GM21723 (cell line): Measurements from ENCODE around the gene FOXC2.
A peak's percentile ranks its signal among the peaks of the same experiment; 100 is the strongest.

Experiments
- ATAC-seq: cut with Tn5 transposase; IDR thresholded peaks from one replicate; pipeline ENCODE4 v1.9.1; 2021; ENCODE audit warnings: mild to moderate bottlenecking, moderate library complexity; ENCODE audit not compliant: unreplicated experiment

Gene FOXC2

GRCh38 chr16:86532526-86532815 is 34.2 kb upstream of the FOXC2 start:
- ATAC-seq: no peak

DNA sequence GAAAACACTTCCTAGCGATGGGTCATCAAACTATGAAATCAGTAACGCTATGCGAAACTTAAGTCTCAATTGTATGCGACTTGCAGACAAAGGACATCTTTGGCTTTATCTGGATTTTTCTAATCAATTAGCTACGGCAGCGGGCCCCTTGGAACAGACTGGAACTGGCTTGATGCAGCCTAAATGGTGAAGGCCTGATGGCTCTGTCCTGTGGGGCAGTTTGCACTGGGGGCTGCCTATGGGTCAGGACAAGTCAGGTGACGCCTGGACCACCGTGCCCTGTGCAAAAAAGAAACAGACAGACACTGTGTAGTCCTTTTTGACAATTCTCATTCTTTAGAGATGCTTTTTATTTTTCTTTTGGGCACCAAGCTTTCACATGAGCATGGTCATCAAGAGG is 33.6 kb upstream of the FOXC2 start:
- ATAC-seq: no peak

DNA sequence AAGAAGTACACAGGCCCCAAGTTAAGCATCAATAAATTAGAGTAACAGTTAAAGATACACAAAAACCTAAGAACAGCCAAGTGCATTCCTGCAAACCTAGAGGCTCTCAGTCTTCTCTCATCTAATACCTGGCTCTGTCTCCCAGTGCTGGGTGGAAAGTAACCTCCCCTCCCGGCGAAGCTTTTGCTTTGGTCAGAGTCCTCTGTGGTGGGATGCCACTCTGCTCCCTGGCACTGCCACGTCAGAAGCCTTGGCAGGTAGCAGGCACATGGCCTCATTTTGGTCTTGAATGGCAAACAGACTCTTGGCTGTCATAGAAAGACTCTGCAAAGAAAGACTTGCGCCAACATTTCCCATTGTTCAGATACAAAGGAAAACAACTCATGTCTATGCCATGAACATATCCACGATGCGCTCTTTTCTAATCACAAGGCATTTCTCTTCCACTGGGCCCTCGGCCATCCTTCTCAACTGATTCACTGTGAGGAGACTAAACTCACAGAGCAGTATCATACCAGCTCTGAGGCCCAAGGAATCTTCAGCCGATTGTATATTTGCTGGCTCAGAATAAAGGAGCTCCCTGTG is 32.8 kb upstream of the FOXC2 start:
- ATAC-seq: no peak

DNA sequence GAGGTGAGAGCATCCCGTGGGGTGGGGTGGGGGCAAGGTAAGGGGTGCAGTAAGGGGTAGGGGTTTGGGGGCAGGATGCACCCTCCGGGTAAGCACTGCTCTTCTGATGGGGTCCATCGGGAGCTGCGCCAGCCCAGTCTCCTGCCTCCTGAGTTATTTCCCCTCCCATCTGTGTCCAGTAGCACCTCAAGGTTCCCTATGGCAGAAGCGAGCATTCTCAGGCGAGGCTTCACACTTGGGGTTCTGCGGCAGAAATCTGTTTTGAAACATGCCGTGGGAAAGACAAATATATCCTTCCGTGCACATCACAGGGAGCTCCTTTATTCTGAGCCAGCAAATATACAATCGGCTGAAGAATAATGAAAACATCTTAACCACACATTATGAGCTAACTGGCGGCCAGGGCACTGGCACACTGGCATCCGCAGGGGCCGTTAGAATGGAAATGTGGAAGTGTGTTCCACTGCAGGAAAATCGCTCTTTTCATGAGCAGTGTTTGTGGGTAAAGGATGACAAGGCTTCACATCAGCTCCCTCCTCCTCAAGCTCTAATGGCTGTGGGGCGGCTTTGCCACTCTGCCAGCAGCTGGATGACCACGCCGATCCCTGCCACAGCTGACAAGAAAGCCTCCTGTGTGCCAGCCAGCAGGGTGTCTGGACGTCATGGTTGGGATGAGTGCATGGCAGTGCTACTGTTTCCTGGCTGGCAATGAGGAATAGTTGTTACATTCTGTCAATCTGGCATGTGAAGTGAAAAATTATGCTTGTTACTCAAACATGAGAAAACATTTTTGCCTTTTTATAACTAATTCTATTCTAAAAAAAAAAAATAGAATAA is 31.6 kb upstream of the FOXC2 start:
- ATAC-seq: no peak

DNA sequence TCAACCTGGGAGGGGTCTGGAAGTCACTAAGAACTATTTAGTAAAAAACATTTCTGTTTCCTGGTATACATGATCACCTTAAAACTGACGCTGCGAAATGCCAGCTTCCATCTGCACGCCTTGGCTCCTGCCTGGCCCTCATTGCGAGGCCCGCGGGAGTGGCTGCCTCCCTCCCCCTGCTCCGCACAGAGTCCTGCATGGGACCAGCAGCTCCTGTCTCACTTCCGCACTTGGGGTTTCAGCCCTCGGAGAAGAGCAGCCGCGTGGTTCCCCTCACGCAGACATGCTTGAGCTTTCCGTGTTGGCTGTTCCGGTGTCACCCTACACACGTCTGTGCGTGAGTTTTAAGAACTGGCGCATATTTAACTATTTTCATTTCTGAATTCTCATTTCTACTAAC is 30.0 kb upstream of the FOXC2 start:
- no peak for ATAC-seq

- no peak for ATAC-seq
Observed at GRCh38 chr16:86537486-86537885, 29.1 kb upstream of the FOXC2 start.

DNA sequence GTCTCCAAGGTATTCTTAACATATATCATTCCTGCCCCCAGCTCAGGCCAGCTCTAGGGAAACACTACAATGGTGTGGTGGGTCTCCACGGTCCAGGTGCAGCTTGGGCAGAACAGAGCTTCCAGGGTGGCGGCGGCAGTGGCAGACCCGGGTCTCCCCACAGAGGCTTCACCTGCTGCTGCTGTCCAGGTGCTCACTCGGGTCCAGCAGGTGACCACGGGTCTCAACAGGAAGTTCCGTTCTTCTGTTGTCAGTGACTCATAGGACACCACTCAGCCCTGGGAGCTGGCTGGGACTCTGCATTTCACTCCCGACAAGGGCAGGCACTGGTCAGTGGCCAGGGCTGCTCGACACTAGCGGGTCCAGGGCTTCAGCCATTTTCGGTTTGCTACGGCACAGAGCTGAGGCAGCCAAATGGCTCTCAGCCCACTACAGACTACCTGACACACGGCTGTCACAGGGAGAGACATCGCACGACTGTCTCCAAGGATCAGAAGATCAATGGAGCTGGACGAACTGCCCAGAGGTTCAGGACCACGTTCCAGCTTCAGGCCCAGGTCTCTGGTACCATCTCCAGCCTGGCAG is 28.3 kb upstream of the FOXC2 start:
- no peak for ATAC-seq

DNA sequence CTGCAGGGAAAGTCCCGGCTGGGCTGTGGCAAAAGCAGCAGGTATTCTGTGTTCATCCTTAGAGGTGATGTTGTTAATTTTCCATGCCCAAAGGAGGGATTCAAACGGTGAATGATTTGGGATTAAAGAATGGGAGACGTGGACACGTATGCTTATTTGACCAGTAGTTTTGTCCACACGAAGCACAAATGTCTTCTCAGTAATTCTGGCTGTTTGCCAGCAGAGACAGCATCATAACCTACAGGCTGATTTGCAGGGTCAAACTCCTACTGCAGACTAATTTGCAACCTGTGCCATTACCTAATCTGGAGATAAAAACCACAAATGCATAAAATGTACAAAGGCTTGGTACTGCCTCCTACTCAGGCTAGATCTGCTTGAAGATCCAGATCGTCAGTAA is 25.7 kb upstream of the FOXC2 start:
- ATAC-seq: no peak

GRCh38 chr16:86541560-86541959 is 25.1 kb upstream of the FOXC2 start:
- no peak for ATAC-seq

GRCh38 chr16:86542756-86543750 is 23.6 kb upstream of the FOXC2 start:
- ATAC-seq: no peak

GRCh38 chr16:86545481-86545880 is 21.1 kb upstream of the FOXC2 start:
- ATAC-seq: no peak

GRCh38 chr16:86545954-86546637 is 20.5 kb upstream of the FOXC2 start:
- no peak for ATAC-seq

DNA sequence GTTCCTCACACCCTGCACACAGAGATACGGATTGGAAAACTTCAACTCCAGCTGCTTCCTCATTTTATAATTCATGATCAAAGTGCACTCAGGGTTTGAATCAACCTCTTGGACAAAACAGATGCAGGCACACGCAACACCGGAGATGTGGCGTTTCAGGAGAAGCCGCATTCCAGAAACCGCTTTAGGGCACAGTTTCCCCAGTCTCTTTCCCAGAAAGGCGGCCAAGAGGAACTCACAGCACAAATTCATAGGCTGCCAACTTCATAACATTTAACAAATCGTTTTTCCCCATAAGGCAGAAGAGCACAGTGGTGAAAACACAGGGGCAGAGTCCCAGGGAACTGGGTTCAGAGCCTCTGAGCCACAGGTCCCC is 20.0 kb upstream of the FOXC2 start:
- ATAC-seq: no peak

- ATAC-seq: no peak
Observed at GRCh38 chr16:86547286-86547685, 19.3 kb upstream of the FOXC2 start.

DNA sequence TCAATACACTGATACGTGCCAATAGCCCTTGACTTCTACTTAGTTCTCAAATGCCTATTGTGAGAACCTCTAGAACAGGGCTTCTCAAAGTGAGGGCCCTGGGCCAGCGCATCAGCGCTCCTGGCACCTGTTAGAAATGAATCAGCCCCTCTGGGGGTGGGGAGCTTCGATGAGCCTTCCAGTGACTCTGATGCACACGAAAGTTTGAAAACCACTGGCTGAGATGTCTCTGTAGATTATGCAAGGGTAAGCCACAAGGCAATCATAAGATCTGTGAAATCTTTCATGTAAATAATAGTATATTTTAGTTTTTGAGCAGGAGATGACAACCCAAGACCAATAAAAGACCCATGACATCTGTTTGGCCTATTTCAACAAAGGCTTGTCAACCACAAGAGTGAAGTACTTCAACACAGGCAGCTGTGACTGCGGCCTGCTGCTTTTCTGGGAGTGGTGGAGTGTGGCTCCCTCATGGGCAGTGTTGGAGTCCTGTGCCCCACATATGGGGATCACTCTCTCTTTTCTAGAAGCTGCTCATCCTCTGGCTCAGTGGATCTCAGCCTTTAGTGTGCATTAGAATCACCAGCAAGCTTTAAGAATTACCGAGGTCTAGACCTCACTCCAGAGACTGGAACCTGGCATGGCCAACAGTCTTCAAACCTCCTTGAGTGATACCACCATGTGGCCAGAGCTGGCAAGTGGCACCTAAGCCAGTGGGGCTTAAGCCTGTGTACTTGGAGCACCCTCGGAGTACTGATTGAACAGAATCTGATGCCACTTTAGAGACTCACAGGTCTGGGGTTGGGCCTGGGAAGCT is 17.3 kb upstream of the FOXC2 start:
- no peak for ATAC-seq

- ATAC-seq: no peak
Observed at GRCh38 chr16:86549893-86550190, 16.8 kb upstream of the FOXC2 start.

DNA sequence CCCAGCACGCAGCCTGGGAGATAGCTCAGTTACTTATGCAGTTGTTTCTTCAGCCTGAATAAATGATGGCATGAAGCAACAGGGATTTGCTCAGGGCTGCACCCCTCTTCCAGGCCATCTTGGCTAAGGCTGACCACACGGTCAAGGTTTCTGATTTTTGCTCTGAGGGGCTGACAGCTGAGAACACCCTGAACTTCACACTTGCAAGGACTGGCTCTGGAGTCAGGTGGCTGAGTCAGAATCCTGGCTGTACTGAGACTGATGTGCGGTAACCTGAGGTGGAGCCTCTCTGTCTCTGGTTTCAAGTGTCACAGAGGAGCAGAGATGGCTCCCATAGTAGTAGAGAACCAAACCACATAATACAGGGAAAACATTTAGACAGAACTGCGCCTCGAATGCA is 16.3 kb upstream of the FOXC2 start:
- no peak for ATAC-seq

DNA sequence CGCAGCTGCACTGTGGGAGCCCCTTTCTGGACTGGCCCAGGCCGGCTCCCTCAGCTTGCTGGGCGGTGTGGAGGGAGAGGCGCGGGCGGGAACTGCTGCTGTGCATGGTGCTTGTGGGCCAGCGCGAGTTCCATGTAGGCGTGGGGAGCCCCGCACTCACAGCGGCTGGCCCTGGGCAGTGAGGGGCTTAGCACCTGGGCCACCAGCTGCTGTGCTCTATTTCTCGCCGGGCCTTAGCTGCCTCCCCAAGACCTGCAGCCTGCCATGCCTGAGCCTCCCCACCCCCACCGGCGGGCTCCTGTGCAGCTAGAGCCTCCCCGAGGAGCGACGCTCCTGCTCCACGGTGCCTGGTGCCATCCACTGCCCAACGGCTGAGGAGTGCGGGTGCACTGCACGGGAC is 13.3 kb upstream of the FOXC2 start:
- ATAC-seq: no peak

- ATAC-seq: no peak
Observed at GRCh38 chr16:86554599-86554916, 12.1 kb upstream of the FOXC2 start.

DNA sequence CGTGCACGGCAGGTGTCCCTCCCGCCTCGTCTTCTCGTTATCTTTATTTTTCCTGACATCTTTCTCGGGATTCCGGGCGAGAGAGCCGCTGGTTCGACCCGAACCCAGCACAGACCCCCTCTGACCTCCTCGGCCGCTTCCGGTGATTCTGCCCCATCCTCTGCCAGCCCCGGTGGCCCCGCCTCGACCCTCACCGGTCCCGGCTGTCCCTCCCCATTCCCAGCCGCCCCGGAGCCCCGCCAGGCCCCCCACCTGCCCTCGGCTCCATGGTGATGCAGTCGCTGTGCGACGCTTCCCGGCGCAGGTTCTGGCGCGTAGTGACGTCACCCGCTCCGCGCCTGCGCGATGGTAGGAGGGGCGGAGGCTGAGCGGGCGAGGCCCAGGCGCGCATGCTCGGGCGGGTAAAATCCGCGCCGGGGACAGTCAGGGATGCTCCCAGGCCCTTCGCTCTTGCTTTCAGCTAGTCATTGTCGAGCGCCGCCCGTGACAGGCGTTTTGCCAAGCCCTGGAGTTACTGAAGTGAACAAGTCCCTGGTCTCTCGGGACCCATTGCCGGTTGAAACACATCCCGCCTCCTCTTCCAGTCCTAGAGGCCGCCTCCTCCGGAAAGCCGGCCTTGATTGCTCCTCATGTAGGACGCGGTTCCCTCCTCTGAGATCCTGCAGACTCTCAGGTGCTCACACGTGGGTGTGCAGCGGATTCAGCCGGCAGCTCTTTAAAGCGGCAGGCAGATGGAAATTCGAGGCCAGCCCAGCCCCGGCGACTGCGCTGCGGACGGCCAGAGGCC is 11.5 kb upstream of the FOXC2 start, which contains the start of gene MTHFSD:
Gene MTHFSD, minus strand, starts transcription at position 319 of the 787 bp plus-strand sequence. Its CDS starts 51 bp downstream, at position 268.
- ATAC-seq: peak; percentile 76
